ENCODE data around the gene C19orf12.

The C19orf12 gene

GRCh38 chr19:29651622-29652394, 63.3 kb downstream of the C19orf12 start:
- no peak for DNase-seq (ENCODE audit: extremely low read depth, low read depth)
- no peak for TF ChIP-seq CTCF (IDR thresholded peaks at IDR 0.05; ENCODE audit: low read depth, low read length, missing control alignments)
- no peak overlapping the region for H3K4me3 ChIP-seq (replicated peaks; ENCODE audit: low read depth, low read length)

- H3K4me3 ChIP-seq (replicated peaks; ENCODE audit: low read depth, low read length): no peak overlapping the region
- no peak for DNase-seq (ENCODE audit: extremely low read depth, low read depth)
- TF ChIP-seq CTCF (IDR thresholded peaks at IDR 0.05; ENCODE audit: low read depth, low read length, missing control alignments): no peak
Observed at GRCh38 chr19:29650772-29651387, 64.2 kb downstream of the C19orf12 start.

All from HFF-Myc (cell line).